ENCODE results near the gene PROCA1. TPM values are rescaled to one million over a fixed set of nuclear protein-coding genes. Genes with fewer than 3 reads are reported as not detected.
A peak's percentile ranks its signal among the peaks of the same experiment; 100 is the strongest.

The PROCA1 gene
- total RNA-seq, 2 experiments from 2014 or later = 5.0 to 5.1 TPM

- CTCF ChIA-PET = interaction anchor here (1.3 to 2.0 kb wide), 3 partner anchors 14 to 55 kb away, joined by 3 to 5 read pairs (median 3); no protein-coding TSS in a partner anchor
- TF ChIP-seq, protein P1, sequence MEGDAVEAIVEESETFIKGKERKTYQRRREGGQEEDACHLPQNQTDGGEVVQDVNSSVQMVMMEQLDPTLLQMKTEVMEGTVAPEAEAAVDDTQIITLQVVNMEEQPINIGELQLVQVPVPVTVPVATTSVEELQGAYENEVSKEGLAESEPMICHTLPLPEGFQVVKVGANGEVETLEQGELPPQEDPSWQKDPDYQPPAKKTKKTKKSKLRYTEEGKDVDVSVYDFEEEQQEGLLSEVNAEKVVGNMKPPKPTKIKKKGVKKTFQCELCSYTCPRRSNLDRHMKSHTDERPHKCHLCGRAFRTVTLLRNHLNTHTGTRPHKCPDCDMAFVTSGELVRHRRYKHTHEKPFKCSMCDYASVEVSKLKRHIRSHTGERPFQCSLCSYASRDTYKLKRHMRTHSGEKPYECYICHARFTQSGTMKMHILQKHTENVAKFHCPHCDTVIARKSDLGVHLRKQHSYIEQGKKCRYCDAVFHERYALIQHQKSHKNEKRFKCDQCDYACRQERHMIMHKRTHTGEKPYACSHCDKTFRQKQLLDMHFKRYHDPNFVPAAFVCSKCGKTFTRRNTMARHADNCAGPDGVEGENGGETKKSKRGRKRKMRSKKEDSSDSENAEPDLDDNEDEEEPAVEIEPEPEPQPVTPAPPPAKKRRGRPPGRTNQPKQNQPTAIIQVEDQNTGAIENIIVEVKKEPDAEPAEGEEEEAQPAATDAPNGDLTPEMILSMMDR (IDR thresholded peaks at IDR 0.05) = no peak
- Mint-ChIP-seq H3K9me3 (no peaks in the 10 kb centered on the region), H3K27me3 (no peaks in the 10 kb centered on the region), H3K4me3 (no peak overlapping the region), H3K27ac (no peak overlapping the region), H3K4me1 (ENCODE audit: low read depth) (peaks cover 35% of the 10 kb centered on the region), H3K36me3 (ENCODE audit: low read depth) (peaks cover 43% of the 10 kb centered on the region)
- intact Hi-C loops (cut with micrococcal nuclease) = no loop called here
- ATAC-seq (no peak), DNase-seq (no peak)
- POLR2A ChIA-PET = interaction anchor here (0.6 to 1.1 kb wide), 4 partner anchors 14 to 91 kb away, joined by 3 read pairs; partner anchors contain the start of gene ALDOC
These were observed 43.8 kb downstream of the PROCA1 start for GRCh38 chr17:28667870-28668269.

DNA sequence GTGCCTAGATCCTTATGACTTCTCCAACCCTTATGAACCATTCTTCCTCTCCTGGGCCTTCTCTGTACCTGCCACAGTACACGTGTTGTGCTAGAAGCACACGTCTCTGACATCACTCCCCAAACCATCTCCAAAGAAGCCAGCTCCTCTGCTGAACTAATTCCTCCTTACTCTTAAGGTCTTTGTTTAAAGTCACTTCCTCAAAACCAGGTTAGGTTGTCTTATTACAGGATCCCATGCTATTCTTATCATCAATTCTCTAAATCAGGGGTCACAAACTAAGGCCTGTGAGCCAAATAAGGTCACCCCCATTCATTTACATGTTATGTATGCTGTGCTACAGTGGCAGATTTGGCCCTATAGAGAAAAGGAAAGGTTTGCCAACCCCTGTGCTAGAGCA, 45.7 kb downstream of the PROCA1 start:
- ChIA-PET POLR2A (no interaction called here), CTCF (interaction anchor here (0.7 to 1.2 kb wide), 2 partner anchors 15 to 19 kb away, joined by 3 to 5 read pairs; no protein-coding TSS in a partner anchor)
- Mint-ChIP-seq H3K4me3 (no peak overlapping the region), H3K27me3 (no peaks in the 10 kb centered on the region), H3K36me3 (ENCODE audit: low read depth) (peaks cover 33% of the 10 kb centered on the region), H3K4me1 (ENCODE audit: low read depth) (peaks cover 37% of the 10 kb centered on the region), H3K9me3 (no peaks in the 10 kb centered on the region), H3K27ac (peak overlapping the region; percentile 2)
- TF ChIP-seq, protein P1 (IDR thresholded peaks at IDR 0.05) = no peak
- intact Hi-C loops (cut with micrococcal nuclease) = no loop called here
- DNase-seq (no peak), ATAC-seq (no peak)

- H3K36me3 Mint-ChIP-seq (ENCODE audit: low read depth) = peaks cover 39% of the 10 kb centered on the region
- no peaks in the 10 kb centered on the region for H3K9me3 Mint-ChIP-seq
- H3K4me1 Mint-ChIP-seq (ENCODE audit: low read depth) = peaks cover 50% of the 10 kb centered on the region
- TF ChIP-seq, protein P1 (IDR thresholded peaks at IDR 0.05) = no peak
- DNase-seq (no peak), ATAC-seq (no peak)
- intact Hi-C loops (cut with micrococcal nuclease) = no loop called here
- H3K27ac Mint-ChIP-seq = peak overlapping the region; percentile 100
- POLR2A ChIA-PET = interaction anchor here (1.8 to 4.0 kb wide), 3 partner anchors 19 to 61 kb away, joined by 8 to 60 read pairs (median 13); partner anchors contain the start of genes BLTP2 and RPL23A
- no peaks in the 10 kb centered on the region for H3K27me3 Mint-ChIP-seq
- CTCF ChIA-PET = interaction anchor here (4.5 kb wide), 1 partner anchor 19 kb away, joined by 83 read pairs; the partner anchor contains the start of gene BLTP2
- H3K4me3 Mint-ChIP-seq = peak overlapping the region; percentile 97
These were observed 48.0 kb downstream of the PROCA1 start for GRCh38 chr17:28663723-28664122.

DNA sequence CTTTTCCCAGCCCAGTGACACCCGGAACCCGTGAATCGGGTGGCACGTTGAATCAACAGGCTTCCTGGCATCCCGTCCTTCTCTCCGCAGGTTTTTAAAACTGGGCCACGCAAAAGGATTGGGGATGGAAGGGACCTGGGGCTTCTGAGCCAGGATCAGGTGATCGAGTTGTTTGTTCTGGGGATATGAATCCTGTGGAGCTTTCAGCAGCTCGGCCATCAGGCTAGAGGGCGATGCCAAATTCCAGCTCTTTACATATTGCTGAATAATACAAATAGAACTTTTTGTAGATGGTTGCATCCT, 49.2 kb downstream of the PROCA1 start:
- intact Hi-C loops (cut with micrococcal nuclease) = no loop called here
- H3K36me3 Mint-ChIP-seq (ENCODE audit: low read depth) = peaks cover 45% of the 10 kb centered on the region
- TF ChIP-seq, protein P1 (IDR thresholded peaks at IDR 0.05) = no peak
- no peak for DNase-seq
- H3K4me3 Mint-ChIP-seq = peak overlapping the region; percentile 97
- POLR2A ChIA-PET = interaction anchor here (0.5 to 4.0 kb wide), 15 partner anchors 14 to 148 kb away, joined by 3 to 60 read pairs (median 5); partner anchors contain the start of genes BLTP2, PIGS, PROCA1 and RPL23A
- CTCF ChIA-PET = interaction anchor here (1.2 to 4.5 kb wide), 7 partner anchors 9 to 101 kb away, joined by 3 to 83 read pairs (median 6); partner anchors contain the start of genes BLTP2 and TLCD1
- no peaks in the 10 kb centered on the region for H3K9me3 Mint-ChIP-seq
- H3K27ac Mint-ChIP-seq = peak overlapping the region; percentile 100
- ATAC-seq = no peak
- peaks cover 46% of the 10 kb centered on the region for H3K4me1 Mint-ChIP-seq (ENCODE audit: low read depth)
- H3K27me3 Mint-ChIP-seq = no peaks in the 10 kb centered on the region
